Stimulated activated CD4-positive, alpha-beta T cell treated with anti-CD3 and anti-CD28 coated beads, Interleukin-2, amount 100 ng/mL, for 48 hours (primary cell): ENCODE results near the gene ADGRL2.
"Not testable (repeated sequence)": the region's sequence is repeated elsewhere in the genome, so short reads cannot be mapped to it uniquely, and the experiment has no call there.

ENCODE experiments used
- DNase-seq, 2 donors: peaks; one replicate each; pipeline ENCODE4 v3.0.0-alpha.2; 2020

Gene ADGRL2

DNA sequence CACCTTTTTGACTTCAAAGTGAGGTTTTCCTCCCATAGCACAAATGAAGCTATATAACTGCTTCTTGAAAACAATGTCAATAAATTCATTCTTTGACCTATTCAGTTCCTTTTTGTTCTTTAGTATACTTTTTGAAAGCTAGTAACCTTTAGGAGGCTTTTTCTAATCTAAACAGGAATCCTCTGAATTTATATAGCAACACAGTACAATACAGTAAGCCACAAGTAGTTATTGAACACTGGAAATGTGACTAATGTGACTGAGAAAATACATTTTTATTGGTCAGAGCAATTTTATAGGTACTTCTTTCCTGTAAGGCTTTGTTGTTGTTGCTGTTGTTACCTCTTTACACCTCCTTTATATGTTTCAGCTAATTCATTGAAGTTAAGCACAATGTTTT lies 49.8 kb downstream of the ADGRL2 start:
- no peak for DNase-seq

DNA sequence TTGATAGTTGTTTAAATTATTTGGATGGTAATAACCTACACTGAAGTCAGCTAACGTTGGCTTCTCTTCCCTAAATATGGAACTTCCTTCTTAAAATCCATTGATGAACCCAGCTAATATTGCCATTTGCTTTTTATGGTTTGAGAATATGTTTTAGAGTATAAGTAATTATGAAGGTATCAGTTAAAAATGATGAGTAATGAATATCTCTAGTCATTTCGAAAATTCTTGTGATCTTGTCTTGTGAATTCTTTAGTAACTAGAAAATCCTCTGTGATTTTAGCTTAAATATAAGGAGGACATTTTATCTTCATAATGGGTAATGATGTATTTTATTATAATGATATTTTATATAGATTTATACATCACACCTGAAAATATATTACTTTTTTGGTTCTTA lies 50.5 kb downstream of the ADGRL2 start:
- no peak for DNase-seq

DNA sequence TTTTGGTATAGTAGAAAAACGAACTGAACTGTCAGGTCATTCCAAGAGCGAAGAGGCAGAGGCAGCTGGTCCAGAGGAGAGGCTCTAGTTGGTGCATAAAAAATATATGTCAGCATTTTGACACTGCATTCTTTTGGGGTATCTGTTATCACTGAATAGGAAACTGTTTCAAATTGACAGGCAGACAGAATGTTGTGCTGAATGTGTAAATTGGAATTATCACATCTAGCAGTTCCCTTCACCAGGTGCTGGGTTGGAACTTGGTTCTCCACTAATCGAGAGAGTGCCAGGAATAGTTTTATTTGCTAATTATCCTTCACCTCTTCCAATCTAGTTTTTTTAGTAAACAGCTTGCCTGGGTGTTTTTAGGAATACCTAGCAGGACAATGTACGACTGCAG lies 52.2 kb downstream of the ADGRL2 start:
- DNase-seq, result no peak

DNA sequence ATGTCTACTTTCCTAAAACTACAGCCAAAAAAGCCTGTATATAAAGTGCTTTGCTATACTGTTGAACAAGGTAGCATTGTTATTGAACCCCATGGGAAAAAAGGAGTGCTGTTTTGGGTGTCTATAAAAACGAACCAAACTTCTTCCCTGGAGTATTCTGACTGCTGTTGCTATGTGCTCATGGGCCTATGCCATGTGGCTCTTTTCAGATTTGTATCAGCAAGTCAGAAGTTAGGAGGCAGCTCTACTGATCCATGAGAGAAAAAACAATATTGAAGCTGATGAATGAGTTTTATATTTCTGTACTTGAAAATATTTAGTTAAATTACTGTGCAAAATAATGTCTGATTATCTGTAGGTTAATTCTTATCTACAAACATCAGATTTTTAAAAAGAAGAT lies 66.5 kb downstream of the ADGRL2 start:
- DNase-seq, result no peak

DNA sequence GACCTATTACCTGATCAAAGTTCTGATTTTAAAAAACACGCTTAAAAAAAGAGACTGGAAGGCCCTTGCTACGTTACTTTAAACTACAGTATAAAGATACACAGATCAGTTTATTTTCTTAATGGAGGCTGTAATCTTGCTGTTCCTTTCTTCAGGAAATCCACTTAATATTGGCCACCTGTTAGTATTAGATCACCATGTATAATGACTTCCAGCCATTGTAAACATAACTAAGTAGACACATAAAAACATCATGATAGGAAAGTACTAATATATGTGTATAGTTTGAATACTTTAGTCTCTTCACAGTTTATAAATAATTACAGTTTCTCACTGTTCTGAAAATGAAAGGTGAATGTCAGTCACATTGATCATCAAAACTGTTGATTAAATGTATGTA lies 68.6 kb downstream of the ADGRL2 start:
- DNase-seq, result no peak

DNA sequence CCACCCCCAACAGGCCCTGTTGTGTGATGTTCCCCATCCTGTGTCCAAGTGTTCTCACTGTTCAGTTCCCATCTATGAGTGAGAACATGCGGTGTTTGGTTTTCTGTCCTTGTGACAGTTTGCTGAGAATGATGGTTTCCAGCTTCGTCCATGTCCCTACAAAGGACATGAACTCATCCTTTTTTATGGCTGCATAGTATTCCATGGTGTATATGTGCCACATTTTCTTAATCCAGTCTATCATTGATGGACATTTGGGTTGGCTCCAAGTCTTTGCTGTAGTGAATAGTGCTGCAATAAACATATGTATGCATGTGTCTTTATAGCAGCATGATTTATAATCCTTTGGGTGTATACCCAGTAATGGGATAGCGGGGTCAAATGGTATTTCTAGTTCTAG lies 70.4 kb downstream of the ADGRL2 start:
- DNase-seq, result not testable (repeated sequence)

DNA sequence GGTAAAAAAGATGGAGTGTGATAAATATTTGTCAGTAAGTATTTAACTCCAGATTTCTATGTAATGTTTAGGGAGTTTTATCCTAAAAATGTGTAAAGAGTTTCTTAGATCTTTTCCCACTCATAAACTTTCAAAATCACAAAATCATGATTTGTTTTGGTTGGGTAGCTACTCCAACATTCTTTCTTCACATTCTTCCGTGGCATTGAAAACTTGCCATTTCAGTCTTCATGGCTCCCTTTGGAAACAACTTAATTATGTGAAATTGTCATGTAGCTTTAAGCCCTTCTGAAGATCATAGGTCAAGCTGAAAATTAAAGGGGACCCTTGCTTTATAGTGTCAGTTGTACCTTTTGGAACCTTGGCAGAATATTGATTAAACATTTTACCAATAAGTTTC lies 73.2 kb downstream of the ADGRL2 start:
- no peak for DNase-seq

DNA sequence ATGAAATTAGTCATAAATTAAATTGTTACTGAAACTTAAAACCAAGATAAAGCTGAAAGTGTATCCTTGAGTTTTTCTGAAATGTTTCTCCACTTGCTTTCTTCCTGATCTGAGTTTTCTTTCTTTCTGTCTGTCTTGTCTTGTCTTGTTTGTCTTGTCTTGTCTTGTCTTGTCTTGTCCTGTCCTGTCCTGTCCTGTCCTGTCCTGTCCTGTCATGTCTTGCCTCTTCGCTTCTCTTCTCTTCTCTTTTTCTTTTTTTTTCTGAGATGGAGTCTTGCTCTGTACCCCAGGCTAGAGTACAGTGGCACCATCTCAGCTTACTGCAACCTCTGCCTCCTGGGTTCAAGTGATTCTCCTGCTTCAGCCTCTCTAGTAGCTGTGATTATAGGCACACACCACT lies 73.7 kb downstream of the ADGRL2 start:
- DNase-seq, result no peak

DNA sequence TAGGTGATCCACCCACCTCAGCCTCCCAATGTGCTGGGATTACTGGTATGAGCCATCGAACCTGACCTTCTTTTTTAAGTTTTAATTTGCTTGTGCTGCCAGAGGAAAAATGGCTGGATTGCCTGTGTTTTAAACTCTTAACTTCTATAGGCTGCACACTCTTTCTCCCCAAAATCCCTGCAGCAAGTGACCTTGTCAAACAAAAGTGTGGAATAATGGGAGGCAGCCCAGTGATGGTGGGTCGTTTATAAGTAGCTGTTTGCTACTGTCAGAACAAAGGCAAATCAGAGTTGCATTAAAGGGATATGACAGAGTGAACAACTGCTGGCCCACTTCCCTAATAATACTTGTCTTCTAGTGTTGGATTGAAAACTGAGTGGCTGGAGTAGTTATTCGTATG lies 74.2 kb downstream of the ADGRL2 start:
- DNase-seq, result no peak

DNA sequence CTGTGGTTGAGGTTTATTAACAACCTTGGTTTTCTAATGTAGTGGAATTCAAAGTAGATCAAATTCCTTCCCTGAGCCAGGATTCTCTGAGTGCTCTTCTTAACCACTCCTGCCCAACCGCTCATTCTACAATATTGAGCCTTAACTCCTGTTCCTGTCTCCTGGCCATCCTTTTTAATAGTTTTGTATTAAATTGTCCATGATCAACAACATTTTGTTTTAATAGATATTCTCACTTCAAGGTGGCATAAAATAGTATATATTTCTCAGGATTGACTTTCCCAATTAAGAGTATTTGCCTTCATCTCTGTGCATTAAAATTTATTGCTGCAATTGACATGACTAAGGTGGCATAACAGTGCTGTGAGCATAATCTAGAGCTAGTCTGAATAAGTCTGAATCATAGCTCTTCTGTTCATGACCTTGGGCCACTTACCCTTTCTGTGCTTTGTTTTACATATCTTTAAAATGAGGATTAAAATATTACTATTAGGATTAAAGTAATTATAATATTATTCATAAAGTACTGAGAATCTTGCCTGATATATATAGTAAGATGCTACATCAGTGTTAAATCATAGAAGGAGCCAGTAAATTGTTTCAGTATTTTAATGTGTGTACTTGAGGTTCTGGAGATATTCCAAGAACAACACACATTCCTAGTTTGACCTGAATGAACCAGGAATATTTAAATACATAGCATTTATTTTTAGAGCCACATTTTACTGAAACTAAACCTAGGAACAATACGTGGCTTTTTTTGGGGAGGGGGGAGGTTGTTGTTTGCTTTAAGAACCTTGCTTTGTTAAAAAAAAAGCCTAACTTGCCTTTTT lies 76.4 kb downstream of the ADGRL2 start:
- DNase-seq, result no peak

DNA sequence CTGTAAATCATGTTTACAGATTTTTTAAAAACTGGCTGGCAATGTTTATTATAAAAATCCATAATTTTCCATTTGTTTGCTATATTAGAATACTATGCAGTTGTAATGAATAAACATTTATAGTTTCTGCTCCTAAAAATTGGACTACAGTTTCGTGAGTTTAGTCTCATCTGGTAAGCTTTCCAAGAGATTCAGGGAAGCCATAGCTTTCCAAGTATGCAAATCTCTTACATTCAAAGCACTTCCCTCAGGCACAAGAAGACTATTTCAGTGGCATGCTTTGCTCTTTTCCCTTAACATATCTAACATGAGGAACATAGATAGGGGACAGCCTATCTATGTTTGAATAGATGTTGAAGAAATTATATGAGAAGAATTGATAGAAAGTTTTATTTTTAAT lies 77.2 kb downstream of the ADGRL2 start:
- no peak for DNase-seq

DNA sequence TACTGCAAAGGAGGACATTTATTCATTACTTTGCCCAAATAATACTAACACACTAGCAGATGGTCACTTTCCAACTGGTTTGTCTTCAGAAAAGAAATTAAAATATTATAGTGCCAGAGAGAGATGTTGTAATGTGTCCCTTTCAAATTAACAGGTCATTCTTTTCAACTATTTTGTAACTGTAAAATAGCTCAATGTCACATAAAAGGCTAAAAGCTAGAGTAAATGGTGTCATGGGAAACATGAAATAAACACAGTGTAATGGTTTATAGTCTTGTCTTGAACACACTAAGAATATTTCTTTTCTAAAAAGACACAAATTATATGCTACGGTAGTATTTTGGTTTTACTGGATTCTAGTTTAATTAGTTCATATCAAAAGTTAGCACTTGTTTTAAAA lies 77.8 kb downstream of the ADGRL2 start:
- no peak for DNase-seq

DNA sequence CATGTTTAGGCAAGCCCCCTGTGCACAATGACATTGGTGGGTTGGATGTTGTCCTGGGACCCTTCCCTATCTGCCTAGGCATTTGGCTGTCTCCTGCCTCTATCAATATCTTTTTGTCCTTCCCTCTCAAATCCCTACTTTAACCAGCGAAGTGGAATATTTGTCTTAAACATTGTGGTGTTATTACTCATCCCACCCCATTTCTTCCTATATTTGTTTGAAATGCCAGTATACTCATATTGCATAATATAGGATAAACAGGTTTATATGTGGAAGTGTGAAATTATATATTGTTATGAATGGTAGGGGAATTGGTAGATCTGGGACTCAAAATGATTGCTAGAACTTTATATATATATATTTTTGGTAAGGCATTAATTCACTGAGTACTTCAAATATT lies 80.0 kb downstream of the ADGRL2 start:
- no peak for DNase-seq

DNA sequence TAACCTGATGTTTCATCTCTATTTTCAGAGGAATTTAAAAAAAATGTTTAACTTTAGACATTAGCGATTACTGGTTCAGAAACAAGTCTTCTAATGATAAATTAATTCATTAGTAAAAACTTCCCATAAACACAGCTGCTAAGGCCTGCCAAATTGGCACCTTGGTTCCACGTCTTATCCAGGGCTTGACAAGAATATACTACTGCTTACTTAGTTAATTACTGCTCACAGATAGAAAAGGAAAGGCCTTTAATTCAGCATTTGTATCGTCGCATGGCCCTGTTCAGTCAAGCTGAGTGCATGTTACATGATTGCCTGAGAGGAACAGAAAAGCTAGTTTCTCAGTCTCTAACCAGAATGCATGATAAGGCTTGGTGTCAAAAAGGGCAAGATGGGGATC lies 84.6 kb downstream of the ADGRL2 start:
- no peak for DNase-seq

DNA sequence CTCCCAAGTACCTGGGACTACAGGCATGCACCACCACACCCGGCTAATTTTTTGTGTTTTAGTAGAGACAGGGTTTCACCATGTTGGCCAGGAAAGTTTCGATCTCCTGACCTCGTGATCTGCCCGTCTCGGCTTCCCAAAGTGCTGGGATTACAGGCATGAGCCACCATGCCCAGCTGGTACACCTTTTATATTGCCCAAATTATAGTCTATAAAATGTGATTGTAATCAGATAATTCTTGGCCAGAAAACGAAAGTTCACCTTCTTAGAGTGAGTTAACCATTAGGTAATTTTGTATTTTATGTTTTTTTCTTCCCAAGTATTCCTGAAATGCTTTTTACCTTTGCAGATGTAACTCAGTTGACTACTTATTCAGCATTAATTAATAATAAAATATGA lies 85.6 kb downstream of the ADGRL2 start:
- not testable (repeated sequence) for DNase-seq

DNA sequence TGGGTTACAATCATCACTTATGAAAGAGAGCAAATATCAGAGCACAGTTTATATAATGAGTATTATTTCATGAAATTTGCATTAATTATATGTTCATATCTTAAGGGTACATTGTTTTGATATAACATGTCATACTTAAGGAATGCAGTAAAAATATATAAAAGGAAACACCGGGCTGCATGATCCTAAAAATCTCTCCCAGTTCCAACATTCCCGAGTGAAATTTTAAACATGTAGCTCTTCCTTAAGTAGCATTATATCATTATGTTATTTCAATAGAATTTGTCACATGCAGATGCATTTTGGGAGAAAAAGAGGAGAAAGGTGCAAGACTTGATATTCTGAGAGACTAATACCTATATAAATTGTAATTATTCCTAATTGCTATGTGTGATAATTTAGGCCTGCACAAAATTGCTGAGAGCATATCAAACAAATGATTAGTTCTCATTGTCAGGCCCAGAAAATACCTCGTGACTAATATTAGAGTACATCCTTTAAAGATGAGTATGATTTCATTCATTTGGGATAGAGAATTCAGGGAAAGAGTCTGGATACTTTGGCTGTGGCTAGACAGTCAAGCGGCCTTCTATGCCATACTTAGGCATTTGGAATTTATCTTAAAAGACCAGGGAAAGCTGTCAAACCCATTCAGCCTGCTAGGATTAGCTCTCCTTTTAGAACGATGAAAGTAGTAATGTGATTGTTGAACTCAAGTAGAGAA lies 86.8 kb downstream of the ADGRL2 start:
- DNase-seq, result no peak

DNA sequence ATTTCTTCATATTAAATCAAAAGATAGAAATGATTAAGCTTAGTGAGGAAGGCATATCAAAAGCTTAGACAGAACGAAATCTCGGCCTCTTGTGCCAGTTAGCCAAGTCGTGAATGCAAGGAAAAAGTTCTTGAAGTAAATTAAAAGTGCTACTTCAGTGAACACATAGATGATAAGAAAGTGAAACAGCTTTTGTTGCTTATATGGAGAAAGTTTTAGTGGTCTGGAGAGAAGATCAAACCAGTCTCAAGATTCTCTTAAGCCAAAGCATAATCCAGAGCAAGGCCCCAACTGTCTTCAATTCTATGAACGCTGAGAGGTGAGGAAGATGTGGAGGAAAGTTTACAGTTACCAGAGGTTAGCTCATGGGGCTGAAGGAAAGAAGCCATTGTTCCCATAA lies 88.4 kb downstream of the ADGRL2 start:
- no peak for DNase-seq

DNA sequence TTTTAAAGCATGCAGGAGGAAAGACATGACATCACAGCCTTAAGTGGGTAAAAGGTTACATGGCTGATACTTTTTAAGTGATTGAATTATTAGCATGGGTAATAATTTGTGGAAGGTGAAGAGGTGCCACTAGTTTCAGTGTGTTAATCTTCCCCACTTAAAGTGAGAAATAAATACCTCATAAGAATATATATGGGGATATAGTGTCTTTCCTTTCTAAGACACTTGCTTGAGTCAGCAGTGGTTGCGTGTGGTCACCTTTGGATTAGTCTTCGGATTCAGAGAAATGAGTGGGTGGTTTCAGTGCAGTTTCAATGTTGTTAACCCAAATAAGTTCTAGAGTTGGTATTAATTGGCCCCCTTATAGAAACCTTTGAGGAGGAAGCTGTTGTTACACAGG lies 94.1 kb downstream of the ADGRL2 start:
- DNase-seq, result no peak

DNA sequence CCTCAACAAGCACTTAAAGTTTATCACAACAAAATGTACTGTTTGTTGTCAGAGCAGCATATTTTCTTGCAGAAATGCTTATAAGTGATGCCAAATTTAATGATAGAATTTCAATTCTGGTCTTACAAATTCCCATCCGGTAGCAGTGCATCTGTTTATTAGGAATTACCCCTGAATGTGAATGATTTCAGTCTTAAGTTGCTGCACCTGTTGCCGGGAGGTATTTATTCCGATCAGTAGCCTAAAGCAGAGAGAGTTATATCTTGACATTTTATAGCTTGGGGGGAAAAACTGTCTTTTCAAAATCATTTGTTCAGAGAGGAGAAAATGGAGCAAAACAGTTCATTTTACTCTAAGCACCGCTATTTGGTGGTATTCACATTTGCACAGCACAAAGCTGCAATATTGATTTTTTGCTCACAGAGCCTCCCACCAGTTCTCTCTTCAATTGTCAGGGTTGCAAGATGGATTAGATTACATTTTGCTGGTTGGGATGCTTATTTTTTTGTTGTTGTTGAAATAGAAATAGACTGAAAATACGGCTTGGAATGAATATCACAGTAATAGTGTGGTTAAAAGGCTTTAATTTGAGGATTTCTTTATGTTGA lies 98.6 kb downstream of the ADGRL2 start:
- no peak for DNase-seq

DNA sequence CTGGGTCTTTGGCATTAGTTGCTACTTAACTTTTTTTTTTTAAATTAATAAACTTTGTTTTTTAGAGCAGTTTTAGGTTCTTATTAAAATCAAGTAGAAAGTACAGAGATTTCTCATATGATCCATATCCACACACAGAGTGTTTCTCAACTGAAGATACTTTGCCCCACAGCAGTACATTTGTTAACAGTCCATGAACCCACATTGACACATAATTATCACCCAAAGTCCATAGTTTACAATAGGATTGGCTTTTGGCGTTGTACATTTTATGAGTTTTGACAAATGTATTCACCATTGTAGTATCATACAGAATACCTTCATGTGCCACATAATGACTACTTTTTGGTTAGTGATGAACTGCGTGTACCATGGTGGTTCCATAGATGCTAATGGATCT lies 106.8 kb downstream of the ADGRL2 start:
- DNase-seq, result no peak

DNA sequence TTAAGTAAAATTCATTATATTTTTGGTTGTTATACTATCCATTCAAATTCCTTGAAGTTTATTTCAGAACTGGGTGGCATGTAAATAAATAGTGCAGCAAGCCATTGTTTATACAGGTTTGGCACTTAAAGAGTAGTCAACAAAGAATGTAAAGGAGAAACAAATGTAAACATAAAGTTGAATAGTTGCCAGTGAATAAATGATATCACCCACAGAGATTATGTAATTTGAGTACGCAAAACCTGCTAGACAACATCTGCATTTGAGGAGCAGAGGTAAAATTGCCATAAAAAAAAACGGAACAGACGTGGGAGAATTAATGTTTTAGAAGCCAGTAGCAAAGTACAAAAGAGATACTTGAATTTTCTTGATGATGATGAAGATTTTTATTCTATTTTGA lies 111.6 kb downstream of the ADGRL2 start:
- DNase-seq, result no peak

DNA sequence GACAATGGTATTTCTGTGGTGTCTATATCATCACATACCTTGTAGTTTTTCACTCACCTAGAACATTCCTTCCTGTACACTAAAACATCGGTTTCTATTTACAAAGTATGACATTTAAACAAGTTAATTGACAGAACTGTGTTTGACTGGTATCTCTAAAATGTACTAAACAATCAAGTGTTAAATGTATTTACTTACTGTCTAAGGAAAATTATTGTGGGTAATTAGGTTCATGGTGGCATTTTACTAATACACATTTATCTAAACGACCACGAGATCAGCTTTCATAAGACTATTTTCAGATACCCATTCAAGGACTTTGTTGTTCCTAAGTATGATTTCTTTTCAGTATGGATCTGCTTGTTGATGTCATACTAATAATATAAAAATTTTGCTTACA lies 115.2 kb downstream of the ADGRL2 start:
- DNase-seq, result no peak

DNA sequence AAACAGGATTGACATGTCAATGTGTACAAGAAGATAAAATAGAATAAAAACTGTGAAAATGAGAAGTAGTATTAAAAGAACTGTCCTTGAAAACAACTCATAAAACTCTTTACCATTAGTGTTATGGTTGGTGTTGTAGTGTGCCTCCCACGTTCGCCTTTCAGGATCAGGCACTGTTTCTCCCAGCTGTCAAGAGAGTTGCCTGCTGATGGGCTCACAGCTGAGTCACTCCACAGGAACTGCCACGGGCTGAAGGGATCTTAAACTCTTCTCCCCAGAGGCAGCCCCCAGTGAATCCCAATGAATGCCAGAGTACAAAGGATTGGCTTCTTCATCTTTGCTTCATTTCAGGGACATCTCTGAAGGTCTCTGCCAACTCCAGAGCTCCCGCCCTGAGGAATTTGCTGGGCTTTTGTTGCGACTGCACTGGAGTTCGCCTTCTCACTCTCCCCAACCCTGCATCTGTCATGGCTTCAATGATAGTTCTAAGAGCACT lies 119.6 kb downstream of the ADGRL2 start:
- DNase-seq, result no peak

DNA sequence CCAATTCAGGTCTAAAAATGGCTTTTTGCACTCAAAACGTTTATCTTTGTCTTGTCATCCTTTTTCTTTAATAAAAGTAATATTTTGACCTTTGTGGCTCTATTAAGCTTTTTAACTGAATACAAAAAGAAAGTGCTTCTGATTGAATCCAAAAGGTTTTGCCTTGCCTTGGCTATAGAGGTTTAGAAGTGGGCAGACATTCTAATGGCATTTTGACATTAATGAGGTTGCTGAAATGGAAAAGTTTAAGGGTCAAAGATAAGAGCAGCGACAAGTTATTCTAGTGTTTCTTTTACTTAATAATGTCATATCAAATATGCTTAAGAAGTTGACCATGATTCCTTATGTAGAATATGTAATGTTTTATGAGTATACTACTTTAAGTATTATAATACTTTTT lies 120.2 kb downstream of the ADGRL2 start:
- no peak for DNase-seq
